HG02938 (cell line): ENCODE results near the gene PDGFRA.

Source experiments
- ATAC-seq: cut with Tn5 transposase; IDR thresholded peaks from one replicate; pipeline ENCODE4 v1.9.1; 2021; ENCODE audit warnings: mild to moderate bottlenecking, moderate library complexity; ENCODE audit not compliant: unreplicated experiment

Gene PDGFRA

GRCh38 chr4:54228961-54229501 lies at the start of gene PDGFRA:
Gene PDGFRA, plus strand, starts transcription at chr4:54229293. Its CDS starts 29,476 bp downstream, at chr4:54258769.
- no peak for ATAC-seq

- no peak for ATAC-seq
Measured at GRCh38 chr4:54184581-54184980, 44.5 kb upstream of the PDGFRA start.

DNA sequence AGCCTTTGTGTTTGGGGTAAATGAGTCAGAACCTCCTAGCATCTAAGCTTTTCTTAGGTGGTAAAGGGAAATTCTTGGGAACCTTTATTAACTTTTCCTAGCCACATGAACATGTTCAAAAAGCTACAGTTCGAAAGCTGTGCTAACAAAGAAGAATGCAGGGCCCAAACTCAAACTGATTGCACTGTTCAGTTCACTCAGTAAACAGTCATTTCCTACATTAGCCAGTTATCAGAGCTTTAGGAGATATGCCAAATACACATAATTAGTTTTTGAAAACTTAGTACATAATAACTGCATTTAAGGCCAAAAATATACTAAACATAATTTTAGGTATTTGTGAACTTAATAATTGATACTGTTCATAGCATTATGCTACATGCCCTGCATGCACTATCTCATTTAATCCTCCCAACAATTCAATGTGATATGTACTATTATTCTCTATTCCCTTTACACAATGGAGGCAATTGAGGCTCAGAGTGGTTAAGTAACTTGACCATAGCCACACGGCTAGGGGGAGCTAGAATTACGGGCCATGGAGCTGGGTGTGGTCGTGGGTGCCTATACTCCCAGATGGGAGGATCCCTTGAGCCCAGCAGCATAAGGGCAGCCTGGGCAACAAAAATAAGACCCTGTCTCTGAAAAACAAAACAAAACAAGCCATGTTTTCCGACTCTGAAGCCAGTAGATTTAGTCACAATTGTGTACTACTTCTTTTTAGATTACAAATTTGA lies 43.9 kb upstream of the PDGFRA start:
- no peak for ATAC-seq

GRCh38 chr4:54185866-54186265 lies 43.2 kb upstream of the PDGFRA start:
- no peak for ATAC-seq

DNA sequence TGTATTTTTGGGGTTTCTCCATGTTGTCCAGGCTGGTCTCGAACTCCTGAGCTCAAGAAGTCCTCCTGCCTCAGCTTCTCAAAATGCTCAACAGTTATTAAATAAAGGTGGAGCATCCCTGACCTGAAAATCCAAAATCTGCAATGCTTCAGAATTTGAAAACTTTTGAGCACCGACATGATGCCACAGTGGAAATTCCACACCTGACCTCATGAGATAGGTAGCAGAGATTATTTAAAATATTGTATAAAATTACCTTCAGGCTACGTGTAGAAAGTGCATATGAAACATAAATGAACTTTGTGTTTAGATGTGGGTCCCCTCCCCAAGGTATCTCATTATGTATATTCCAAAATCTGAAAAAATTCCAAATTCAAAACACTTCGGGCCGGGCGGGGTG lies 42.7 kb upstream of the PDGFRA start:
- no peak for ATAC-seq

GRCh38 chr4:54187148-54187547 lies 41.9 kb upstream of the PDGFRA start:
- no peak for ATAC-seq

DNA sequence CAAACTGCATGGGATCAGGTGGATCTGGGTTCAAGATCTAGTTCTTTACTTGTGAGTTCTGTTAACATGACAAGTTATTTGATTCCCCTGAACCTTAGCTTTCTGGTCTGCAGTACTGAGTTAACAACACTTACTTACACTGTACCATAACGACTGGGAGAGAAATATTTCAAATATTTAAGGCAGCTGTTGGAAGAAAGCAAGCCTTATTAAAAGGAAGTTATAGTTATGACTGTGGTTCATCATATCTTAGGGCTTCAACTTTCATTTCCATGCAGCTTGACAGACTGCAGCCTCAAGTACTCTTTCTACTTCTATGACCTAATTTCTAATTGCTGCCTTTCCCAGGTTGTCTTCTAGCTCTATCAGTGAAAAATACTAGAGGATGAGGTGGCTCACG lies 40.0 kb upstream of the PDGFRA start:
- no peak for ATAC-seq

GRCh38 chr4:54192811-54193210 lies 36.3 kb upstream of the PDGFRA start:
- ATAC-seq, result no peak

DNA sequence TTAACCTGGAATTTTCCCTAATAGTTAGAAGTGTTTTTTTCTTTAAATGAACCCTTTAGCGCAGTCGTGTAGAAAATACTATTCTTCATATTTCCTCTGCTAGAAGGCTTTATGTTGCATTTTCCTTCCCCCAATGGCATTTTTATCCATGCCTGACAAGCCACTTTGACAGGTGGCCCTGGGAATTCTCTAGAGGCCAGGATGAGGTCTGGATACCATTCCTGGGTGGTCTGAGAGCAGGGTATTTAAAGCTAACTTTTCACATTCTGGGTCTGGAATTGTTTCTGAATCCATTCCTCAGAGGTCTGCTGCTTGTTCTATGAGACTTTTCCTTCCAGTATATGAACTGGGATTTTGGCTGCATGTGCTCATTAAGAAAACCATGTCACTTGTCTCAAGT lies 31.2 kb upstream of the PDGFRA start:
- ATAC-seq, result no peak

DNA sequence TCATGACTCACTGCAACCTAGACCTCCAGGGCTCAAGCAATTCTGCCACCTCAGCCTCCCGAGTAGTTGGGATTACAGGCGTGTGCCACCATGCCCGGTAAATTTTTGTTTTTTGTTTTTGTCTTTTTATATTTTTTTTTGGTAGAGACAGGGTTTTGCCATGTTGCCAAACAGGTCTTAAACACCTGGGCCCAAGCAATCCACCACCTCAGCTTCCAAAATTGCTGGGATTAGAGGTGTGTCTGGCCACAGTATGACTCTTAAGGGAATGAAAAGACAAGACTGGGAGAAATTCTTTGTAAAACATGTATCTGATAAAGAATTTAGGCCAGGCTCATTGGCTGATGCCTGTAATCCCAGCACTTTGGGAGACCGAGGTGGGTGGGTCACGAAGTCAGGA lies 29.2 kb upstream of the PDGFRA start:
- no peak for ATAC-seq

DNA sequence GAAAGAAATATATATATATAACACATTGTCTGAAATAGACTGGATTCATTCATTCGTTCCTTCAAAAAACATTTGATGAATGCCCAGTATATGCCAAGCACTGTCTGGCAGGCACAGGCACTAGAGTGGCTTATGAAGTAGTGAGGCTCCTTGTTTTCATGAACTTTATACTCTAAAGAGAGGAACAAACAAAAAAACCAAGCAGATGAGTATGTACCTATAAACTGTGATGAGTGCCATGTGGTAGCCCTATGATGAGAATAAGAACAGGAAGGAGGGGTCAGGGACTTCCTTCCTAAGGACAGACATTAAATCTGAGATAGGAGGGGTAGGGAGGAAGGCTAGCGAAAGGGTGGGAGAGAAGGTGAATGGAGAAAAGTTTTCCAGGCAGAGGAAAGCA lies 19.5 kb upstream of the PDGFRA start:
- ATAC-seq, result no peak

DNA sequence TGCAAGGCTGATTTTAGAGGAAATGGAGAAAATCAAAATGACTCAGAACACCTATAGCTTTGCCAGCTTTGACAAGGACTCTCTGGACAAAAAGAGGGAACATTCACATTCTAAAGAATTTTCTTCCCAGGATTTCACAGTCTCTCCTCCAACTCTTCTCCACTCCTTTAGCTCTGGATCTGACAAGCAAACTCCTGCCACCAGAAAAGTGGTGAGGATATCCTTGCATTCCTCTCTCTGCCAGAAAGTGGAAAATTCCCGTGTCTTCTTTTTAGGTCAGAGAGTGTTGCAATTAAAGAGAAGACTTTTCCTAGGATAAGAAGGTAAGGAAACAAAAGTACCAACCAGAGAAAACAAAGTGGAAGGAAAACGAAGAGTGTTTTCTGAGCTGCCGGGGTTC lies 16.1 kb upstream of the PDGFRA start:
- ATAC-seq, result no peak

DNA sequence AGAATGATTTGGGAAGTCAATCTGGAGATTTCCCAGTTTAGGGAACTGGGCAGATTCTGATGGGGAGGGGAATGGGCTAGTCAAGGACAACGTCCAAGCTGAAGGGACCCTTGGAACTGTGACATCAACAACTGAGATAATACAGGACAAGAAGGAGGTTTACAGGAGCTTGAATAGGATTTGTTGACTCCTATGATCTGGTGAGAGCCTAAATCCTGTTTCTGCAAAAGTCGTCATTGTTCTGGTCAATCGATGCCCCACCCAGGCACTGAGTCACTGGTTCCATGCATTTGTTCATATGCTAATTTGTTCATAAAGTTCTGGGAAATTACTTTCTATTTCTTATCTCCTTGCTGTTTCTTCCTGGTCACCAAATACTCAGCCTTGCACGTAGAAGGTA lies 15.3 kb upstream of the PDGFRA start:
- no peak for ATAC-seq

DNA sequence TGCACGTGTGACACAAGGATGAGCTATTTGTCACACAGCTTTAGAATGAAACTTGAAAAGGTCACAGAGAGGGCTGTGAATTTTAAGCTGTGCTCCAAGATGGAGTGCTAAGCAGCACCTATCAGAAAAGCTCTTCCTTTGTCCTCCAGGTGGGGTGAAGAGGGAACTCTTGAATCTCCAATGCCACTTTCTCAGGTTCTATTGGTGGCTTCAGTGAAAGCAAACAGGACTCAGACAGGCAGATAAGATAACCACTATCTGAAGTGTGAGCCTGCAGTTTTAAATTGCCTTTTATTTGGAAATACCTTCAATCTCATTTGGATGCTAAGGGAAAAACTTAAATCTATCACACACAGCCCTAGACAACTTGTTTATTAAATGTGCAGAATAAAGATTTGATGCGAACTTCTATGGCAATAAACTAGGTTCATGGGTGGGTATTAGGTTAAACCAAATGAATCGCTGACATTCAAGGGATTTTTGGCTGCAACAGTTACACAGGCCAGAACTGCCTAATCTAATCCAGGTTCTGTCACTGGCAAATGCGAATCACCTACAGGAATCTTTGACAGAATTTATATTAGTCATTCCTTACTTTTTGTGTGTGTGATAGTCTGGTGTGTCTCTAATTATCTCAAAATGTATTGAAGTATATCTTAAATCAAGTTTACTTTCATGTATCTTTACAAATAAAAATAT lies 13.6 kb upstream of the PDGFRA start:
- ATAC-seq, result no peak

GRCh38 chr4:54217642-54218495 lies 11.2 kb upstream of the PDGFRA start:
- peak; percentile 72 for ATAC-seq

DNA sequence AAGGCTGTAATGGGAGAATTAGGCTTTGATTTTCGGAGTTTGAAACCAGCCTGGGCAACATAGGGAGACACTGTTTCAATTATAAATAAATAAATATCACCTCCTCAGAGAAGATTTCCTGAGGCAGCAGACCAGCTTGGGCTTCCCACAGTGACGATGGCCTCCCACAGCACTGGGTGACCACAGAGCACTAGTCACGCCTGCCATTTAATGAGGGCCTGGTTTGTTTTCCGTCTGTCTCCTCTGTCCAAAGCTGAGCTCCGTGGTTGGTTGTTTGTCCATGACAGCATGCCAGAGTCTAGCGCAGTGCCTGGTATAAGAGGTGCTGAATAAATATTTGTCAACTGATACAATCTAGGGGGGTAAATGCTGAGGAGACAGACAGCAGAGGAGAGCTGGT lies 10.4 kb upstream of the PDGFRA start:
- no peak for ATAC-seq

- no peak for ATAC-seq
Measured at GRCh38 chr4:54224996-54225597, 4.0 kb upstream of the PDGFRA start.

GRCh38 chr4:54225598-54226403 lies 3.3 kb upstream of the PDGFRA start:
- ATAC-seq, result no peak

- ATAC-seq, result no peak
Measured at GRCh38 chr4:54226404-54227255, 2.5 kb upstream of the PDGFRA start.
